Measurements from ENCODE around the gene LRRTM2.

Gene LRRTM2

GRCh38 chr5:138898299-138898698 is 23.2 kb upstream of the LRRTM2 start:
- Histone ChIP-seq H4K20me1 (ENCODE audit: insufficient read depth, low read length) (no peaks in the 10 kb centered on the region), H3K4me1 (ENCODE audit: insufficient read depth, low read length, severe bottlenecking) (no peaks in the 10 kb centered on the region), H3K4me2 (ENCODE audit: low read length) (no peak overlapping the region), H3K9me2 (ENCODE audit: low read depth, low read length) (no peaks in the 10 kb centered on the region), H3K27me3 (ENCODE audit: insufficient read depth, low read length) (no peaks in the 10 kb centered on the region), H3K27ac (ENCODE audit: low read depth, low read length, poor library complexity, severe bottlenecking) (no peak overlapping the region), H3F3A (ENCODE audit: insufficient read depth, low read length) (no peaks in the 10 kb centered on the region), H3K36me3 (ENCODE audit: insufficient read depth, low read length) (no peaks in the 10 kb centered on the region), H3K79me2 (ENCODE audit: insufficient read depth, low read length) (no peaks in the 10 kb centered on the region), H3K9ac (ENCODE audit: low read length) (no peak overlapping the region), H2AFZ (ENCODE audit: low read length) (no peak overlapping the region), H3K4me3 (ENCODE audit: low read depth, low read length, poor library complexity, severe bottlenecking) (no peak overlapping the region), H3K9me3 (ENCODE audit: low read length) (no peaks in the 10 kb centered on the region)
- TF ChIP-seq CTCF (IDR thresholded peaks at IDR 0.05; ENCODE audit: low read length) (no peak), EZH2 (IDR thresholded peaks at IDR 0.05; ENCODE audit: borderline replicate concordance, low read length) (no peak)

GRCh38 chr5:138895918-138896317 is 20.8 kb upstream of the LRRTM2 start:
- Histone ChIP-seq H3K9ac (ENCODE audit: low read length) (no peak overlapping the region), H3K4me1 (ENCODE audit: insufficient read depth, low read length, severe bottlenecking) (no peaks in the 10 kb centered on the region), H3K9me2 (ENCODE audit: low read depth, low read length) (no peaks in the 10 kb centered on the region), H3K9me3 (ENCODE audit: low read length) (no peaks in the 10 kb centered on the region), H3K27ac (ENCODE audit: low read depth, low read length, poor library complexity, severe bottlenecking) (no peak overlapping the region), H3F3A (ENCODE audit: insufficient read depth, low read length) (no peaks in the 10 kb centered on the region), H3K36me3 (ENCODE audit: insufficient read depth, low read length) (no peaks in the 10 kb centered on the region), H4K20me1 (ENCODE audit: insufficient read depth, low read length) (no peaks in the 10 kb centered on the region), H3K79me2 (ENCODE audit: insufficient read depth, low read length) (no peaks in the 10 kb centered on the region), H3K4me2 (ENCODE audit: low read length) (no peak overlapping the region), H2AFZ (ENCODE audit: low read length) (no peak overlapping the region), H3K27me3 (ENCODE audit: insufficient read depth, low read length) (no peaks in the 10 kb centered on the region), H3K4me3 (ENCODE audit: low read depth, low read length, poor library complexity, severe bottlenecking) (no peak overlapping the region)
- TF ChIP-seq CTCF (IDR thresholded peaks at IDR 0.05; ENCODE audit: low read length), result no peak

- Histone ChIP-seq H3K36me3 (ENCODE audit: insufficient read depth, low read length) (no peaks in the 10 kb centered on the region), H3K79me2 (ENCODE audit: insufficient read depth, low read length) (no peaks in the 10 kb centered on the region), H3K9me3 (ENCODE audit: low read length) (no peaks in the 10 kb centered on the region), H3K9me2 (ENCODE audit: low read depth, low read length) (no peaks in the 10 kb centered on the region), H3K4me3 (ENCODE audit: low read depth, low read length, poor library complexity, severe bottlenecking) (no peak overlapping the region), H4K20me1 (ENCODE audit: insufficient read depth, low read length) (no peaks in the 10 kb centered on the region), H2AFZ (ENCODE audit: low read length) (no peak overlapping the region), H3F3A (ENCODE audit: insufficient read depth, low read length) (no peaks in the 10 kb centered on the region), H3K27me3 (ENCODE audit: insufficient read depth, low read length) (no peaks in the 10 kb centered on the region), H3K9ac (ENCODE audit: low read length) (no peak overlapping the region), H3K27ac (ENCODE audit: low read depth, low read length, poor library complexity, severe bottlenecking) (no peak overlapping the region), H3K4me1 (ENCODE audit: insufficient read depth, low read length, severe bottlenecking) (no peaks in the 10 kb centered on the region), H3K4me2 (ENCODE audit: low read length) (no peak overlapping the region)
- no peak for TF ChIP-seq CTCF (IDR thresholded peaks at IDR 0.05; ENCODE audit: low read length)
- no peak for TF ChIP-seq EZH2 (IDR thresholded peaks at IDR 0.05; ENCODE audit: borderline replicate concordance, low read length)
These were observed 15.5 kb upstream of the LRRTM2 start for GRCh38 chr5:138890644-138891043.
